CD4-positive, alpha-beta memory T cell (primary cell): Measurements from ENCODE around the gene TSHR. TPM values are rescaled to one million over a fixed set of nuclear protein-coding genes. Genes with fewer than 3 reads are reported as not detected.

Source experiments
- CTCF ChIA-PET: fragments of 350-600 bp; sonication (Branson Sonifier 250); formaldehyde crosslinking; loops from one replicate; lab custom pipeline; 2021; ENCODE audit warnings: inconsistent platforms; ENCODE audit not compliant: partially characterized antibody; lab: Charles Lee
- POLR2A ChIA-PET: fragments of 350-600 bp; sonication (Branson Sonifier 250); formaldehyde crosslinking; loops from one replicate; lab custom pipeline; 2021; ENCODE audit not compliant: partially characterized antibody; lab: Charles Lee
- DNase-seq, 5 donors: peaks; one replicate each; pipeline versions ENCODE4 v3.0.0 to v3.0.0-alpha.2; 2020 to 2022; ENCODE audit warnings: mixed read lengths in 1 of 5
- H3K27ac ChIP-seq: one replicate; pipeline ENCODE4 v1.7.0; 2013; ENCODE audit warnings: low read depth, low read length
- H3K27me3 ChIP-seq: 2 replicates; pipeline ENCODE4 v1.7.0; 2013; ENCODE audit warnings: mild to moderate bottlenecking, low read length, moderate library complexity; ENCODE audit not compliant: insufficient read depth
- H3K36me3 ChIP-seq: 2 replicates; pipeline ENCODE4 v1.7.0; 2013; ENCODE audit warnings: mild to moderate bottlenecking, low read length, moderate library complexity; ENCODE audit not compliant: insufficient read depth
- H3K4me1 ChIP-seq: 2 replicates; pipeline ENCODE4 v1.7.0; 2013; ENCODE audit warnings: mild to moderate bottlenecking, low read length, moderate library complexity; ENCODE audit not compliant: insufficient read depth
- H3K4me3 ChIP-seq, 2 donors: one replicate each; pipeline ENCODE4 v1.7.0; 2013; ENCODE audit warnings: low read length in 2 of 2, mild to moderate bottlenecking in 1 of 2
- H3K9me3 ChIP-seq, 2 donors: one replicate each; pipeline ENCODE4 v1.7.0; 2013; ENCODE audit warnings: low read length in 2 of 2, control low read depth in 1 of 2; ENCODE audit not compliant: control insufficient read depth in 1 of 2
- H3K27ac Mint-ChIP-seq, 7 donors: one replicate each; pipeline ENCODE4 v1.8.0; 2020 to 2021; ENCODE audit warnings: mixed read lengths in 7 of 7, mild to moderate bottlenecking in 6 of 7, inconsistent platforms in 3 of 7, moderate library complexity in 3 of 7
- H3K27me3 Mint-ChIP-seq, 2 donors: one replicate each; pipeline ENCODE4 v1.8.0; 2020 to 2021; ENCODE audit warnings: mixed read lengths in 2 of 2
- H3K36me3 Mint-ChIP-seq, 2 donors: one replicate each; pipeline ENCODE4 v1.8.0; 2020 to 2021; ENCODE audit warnings: mixed read lengths in 2 of 2, inconsistent platforms in 1 of 2, mild to moderate bottlenecking in 1 of 2
- H3K4me1 Mint-ChIP-seq, 4 donors: one replicate each; pipeline ENCODE4 v1.8.0; 2020 to 2021; ENCODE audit warnings: mixed read lengths in 4 of 4, mild to moderate bottlenecking in 1 of 4
- H3K4me3 Mint-ChIP-seq, 8 donors: one replicate each; pipeline ENCODE4 v1.8.0; 2020 to 2021; ENCODE audit warnings: mixed read lengths in 8 of 8, mild to moderate bottlenecking in 7 of 8, moderate library complexity in 6 of 8, inconsistent platforms in 3 of 8
- H3K9me3 Mint-ChIP-seq, 8 donors: one replicate each; pipeline ENCODE4 v1.8.0; 2020 to 2021; ENCODE audit warnings: mixed read lengths in 8 of 8, mild to moderate bottlenecking in 5 of 8, inconsistent platforms in 3 of 8, moderate library complexity in 1 of 8
- intact Hi-C: fragments of 100-400 bp; cut with micrococcal nuclease; formaldehyde crosslinking; loops from one replicate; pipeline ENCODE4 v1.15.1; 2023
- polyA plus RNA-seq, 2 donors: library from polyadenylated mRNA; unstranded; fragments of 300-500 nt; fragmentation: Illumina TruSeq; gene quantifications; one replicate each; pipeline ENCODE4 v1.2.3, GENCODE V29; 2021
- total RNA-seq, 2 experiments: library from RNA; stranded (reverse); gene quantifications; one replicate each; pipeline ENCODE4 v1.2.3, GENCODE V29; 2021

The TSHR gene
- total and polyA plus RNA-seq, 4 experiments from 2014 or later: 0.09 to 0.84 (median 0.30) TPM; not detected in 1

GRCh38 chr14:80940146-80940545, 15.3 kb upstream of the TSHR start:
- POLR2A ChIA-PET: interaction anchor here (2.0 to 4.6 kb wide), 4 partner anchors 9 to 281 kb away, joined by 4 to 58 read pairs (median 10); partner anchors contain the start of genes GTF2A1 and TSHR
- peak in 1 of 5 donors; percentile 13 for DNase-seq
- no peaks in the 10 kb centered on the region for H3K36me3 ChIP-seq
- no peaks in the 10 kb centered on the region for H3K9me3 Mint-ChIP-seq
- H3K9me3 ChIP-seq: no peaks in the 10 kb centered on the region
- H3K27me3 Mint-ChIP-seq: no peaks in the 10 kb centered on the region
- intact Hi-C loops: loop anchor here (5.0 kb wide), 1 partner anchor 592 kb away; the partner anchor contains the start of gene SEL1L
- H3K36me3 Mint-ChIP-seq: peaks cover 0 to 1% of the 10 kb centered on the region in 2 donors
- no peak overlapping the region for H3K27ac ChIP-seq
- peak overlapping the region; percentile 29 to 84 (median 63) for H3K27ac Mint-ChIP-seq
- no peak overlapping the region for H3K4me3 ChIP-seq
- CTCF ChIA-PET: interaction anchor here (1.3 kb wide), 1 partner anchor 9 kb away, joined by 4 read pairs; no protein-coding TSS in a partner anchor
- peaks cover 30% of the 10 kb centered on the region for H3K4me1 ChIP-seq
- peak overlapping the region in 7 of 8 donors; percentile 2 to 67 (median 41) for H3K4me3 Mint-ChIP-seq
- no peaks in the 10 kb centered on the region for H3K27me3 ChIP-seq
- H3K4me1 Mint-ChIP-seq: peaks cover 19 to 34% (median 29%) of the 10 kb centered on the region in 4 donors

- CTCF ChIA-PET: interaction anchor here (0.8 to 3.7 kb wide), 8 partner anchors 8 to 523 kb away, joined by 3 to 23 read pairs (median 3); partner anchors contain the start of gene TSHR
- Histone ChIP-seq H3K36me3 (no peaks in the 10 kb centered on the region), H3K4me1 (peaks cover 30% of the 10 kb centered on the region), H3K27ac (peak within 1 kb of the TSS; percentile 80), H3K27me3 (no peaks in the 10 kb centered on the region), H3K4me3 (peak within 1 kb of the TSS; percentile 64 to 75), H3K9me3 (no peaks in the 10 kb centered on the region)
- H3K36me3 Mint-ChIP-seq: peaks cover 0 to 1% of the 10 kb centered on the region in 2 donors
- DNase-seq: peak; percentile 77 to 84 (median 82)
- peak within 1 kb of the TSS; percentile 82 to 96 (median 93) for H3K27ac Mint-ChIP-seq
- H3K27me3 Mint-ChIP-seq: no peaks in the 10 kb centered on the region
- intact Hi-C loops: loop anchor here (1.0 to 5.0 kb wide), 3 partner anchors 10 to 591 kb away; partner anchors contain the start of gene SEL1L
- H3K4me3 Mint-ChIP-seq: peak within 1 kb of the TSS; percentile 89 to 95 (median 92)
- POLR2A ChIA-PET: interaction anchor here (0.7 to 4.6 kb wide), 8 partner anchors 10 to 280 kb away, joined by 3 to 58 read pairs (median 10); partner anchors contain the start of genes GTF2A1 and TSHR
- H3K4me1 Mint-ChIP-seq: peaks cover 19 to 34% (median 25%) of the 10 kb centered on the region in 4 donors
- no peaks in the 10 kb centered on the region for H3K9me3 Mint-ChIP-seq
Observed at GRCh38 chr14:80941241-80942185, 13.9 kb upstream of the TSHR start, which contains the start of gene CEP128. TSS of gene CEP128 (minus strand) at chr14:80941738.

- H3K27me3 ChIP-seq: no peaks in the 10 kb centered on the region
- no peaks in the 10 kb centered on the region for H3K36me3 ChIP-seq
- H3K4me3 ChIP-seq: peak overlapping the region; percentile 64 to 75
- H3K27me3 Mint-ChIP-seq: no peaks in the 10 kb centered on the region
- H3K27ac ChIP-seq: peak overlapping the region; percentile 80
- peak overlapping the region; percentile 82 to 96 (median 93) for H3K27ac Mint-ChIP-seq
- peaks cover 0 to 1% of the 10 kb centered on the region in 2 donors for H3K36me3 Mint-ChIP-seq
- CTCF ChIA-PET: interaction anchor here (0.8 to 3.7 kb wide), 8 partner anchors 9 to 522 kb away, joined by 3 to 23 read pairs (median 3); partner anchors contain the start of gene TSHR
- H3K9me3 Mint-ChIP-seq: no peaks in the 10 kb centered on the region
- H3K9me3 ChIP-seq: no peaks in the 10 kb centered on the region
- POLR2A ChIA-PET: interaction anchor here (0.9 to 4.6 kb wide), 7 partner anchors 11 to 279 kb away, joined by 3 to 58 read pairs (median 11); partner anchors contain the start of genes GTF2A1 and TSHR
- peaks cover 19 to 34% (median 25%) of the 10 kb centered on the region in 4 donors for H3K4me1 Mint-ChIP-seq
- DNase-seq: peak in 3 of 5 donors; percentile 31 to 37 (median 33)
- H3K4me1 ChIP-seq: peaks cover 30% of the 10 kb centered on the region
- peak overlapping the region; percentile 89 to 95 (median 92) for H3K4me3 Mint-ChIP-seq
- intact Hi-C loops: loop anchor here (5.0 kb wide), 1 partner anchor 590 kb away; the partner anchor contains the start of gene SEL1L
Observed at GRCh38 chr14:80942191-80942600, 13.2 kb upstream of the TSHR start.

- peaks cover 0 to 1% of the 10 kb centered on the region in 2 donors for H3K36me3 Mint-ChIP-seq
- H3K4me1 Mint-ChIP-seq: peaks cover 17 to 28% (median 21%) of the 10 kb centered on the region in 4 donors
- no peak overlapping the region for H3K27ac ChIP-seq
- H3K4me1 ChIP-seq: peaks cover 25% of the 10 kb centered on the region
- no peaks in the 10 kb centered on the region for H3K9me3 ChIP-seq
- H3K9me3 Mint-ChIP-seq: no peaks in the 10 kb centered on the region
- no peak overlapping the region for H3K4me3 Mint-ChIP-seq
- no peak overlapping the region for H3K4me3 ChIP-seq
- H3K36me3 ChIP-seq: no peaks in the 10 kb centered on the region
- intact Hi-C loops: loop anchor here (5.0 kb wide), 1 partner anchor 587 kb away; the partner anchor contains the start of gene SEL1L
- POLR2A ChIA-PET: no interaction called here
- CTCF ChIA-PET: no interaction called here
- DNase-seq: no peak
- H3K27ac Mint-ChIP-seq: no peak overlapping the region
- H3K27me3 Mint-ChIP-seq: no peaks in the 10 kb centered on the region
- no peaks in the 10 kb centered on the region for H3K27me3 ChIP-seq
Observed at GRCh38 chr14:80944861-80945617, 10.4 kb upstream of the TSHR start.

- H3K4me3 ChIP-seq: no peak overlapping the region
- H3K36me3 ChIP-seq: no peaks in the 10 kb centered on the region
- no peak overlapping the region for H3K27ac ChIP-seq
- H3K36me3 Mint-ChIP-seq: no peaks in the 10 kb centered on the region
- H3K27ac Mint-ChIP-seq: peak overlapping the region in 1 of 7 donors; percentile 45
- H3K27me3 ChIP-seq: no peaks in the 10 kb centered on the region
- ChIA-PET CTCF (no interaction called here), POLR2A (no interaction called here)
- H3K27me3 Mint-ChIP-seq: no peaks in the 10 kb centered on the region
- H3K4me3 Mint-ChIP-seq: no peak overlapping the region
- intact Hi-C loops: no loop called here
- DNase-seq: no peak
- H3K4me1 ChIP-seq: peaks cover 14% of the 10 kb centered on the region
- no peaks in the 10 kb centered on the region for H3K9me3 ChIP-seq
- peaks cover 10 to 19% (median 15%) of the 10 kb centered on the region in 4 donors for H3K4me1 Mint-ChIP-seq
- no peaks in the 10 kb centered on the region for H3K9me3 Mint-ChIP-seq
Observed at GRCh38 chr14:80946187-80946586, 9.2 kb upstream of the TSHR start.

GRCh38 chr14:80946797-80947196, 8.6 kb upstream of the TSHR start:
- Histone ChIP-seq H3K4me1 (peaks cover 11% of the 10 kb centered on the region), H3K4me3 (no peak overlapping the region), H3K9me3 (no peaks in the 10 kb centered on the region), H3K27me3 (no peaks in the 10 kb centered on the region), H3K36me3 (no peaks in the 10 kb centered on the region), H3K27ac (no peak overlapping the region)
- no peaks in the 10 kb centered on the region for H3K36me3 Mint-ChIP-seq
- ChIA-PET CTCF (no interaction called here), POLR2A (no interaction called here)
- DNase-seq: no peak
- peaks cover 9 to 13% (median 12%) of the 10 kb centered on the region in 4 donors for H3K4me1 Mint-ChIP-seq
- H3K27me3 Mint-ChIP-seq: no peaks in the 10 kb centered on the region
- no peak overlapping the region for H3K4me3 Mint-ChIP-seq
- intact Hi-C loops: no loop called here
- no peaks in the 10 kb centered on the region for H3K9me3 Mint-ChIP-seq
- H3K27ac Mint-ChIP-seq: no peak overlapping the region
